CD4-positive, alpha-beta T cell treated with Interleukin-2 at 100 ng/mL for 4 hours (primary cell): ENCODE measurements around the gene UNC13A.

Experiments used
- DNase-seq: peaks from one replicate; pipeline ENCODE4 v3.0.0-alpha.2; 2020; ENCODE audit warnings: low spot score

Gene UNC13A

GRCh38 chr19:17669419-17669818 is 18.7 kb downstream of the UNC13A start:
- no peak for DNase-seq

- DNase-seq, result no peak
Measured at GRCh38 chr19:17665058-17665457, 23.1 kb downstream of the UNC13A start.

GRCh38 chr19:17659996-17660395 is 28.2 kb downstream of the UNC13A start:
- DNase-seq, result no peak

GRCh38 chr19:17658666-17659065 is 29.5 kb downstream of the UNC13A start:
- DNase-seq, result no peak

- DNase-seq, result no peak
Measured at GRCh38 chr19:17658240-17658639, 29.9 kb downstream of the UNC13A start.

GRCh38 chr19:17656970-17657369 is 31.2 kb downstream of the UNC13A start:
- DNase-seq, result no peak

GRCh38 chr19:17655751-17656472 is 32.2 kb downstream of the UNC13A start:
- no peak for DNase-seq

GRCh38 chr19:17654993-17655392 is 33.2 kb downstream of the UNC13A start:
- DNase-seq, result no peak

- DNase-seq, result no peak
Measured at GRCh38 chr19:17652627-17653026, 35.5 kb downstream of the UNC13A start.

- no peak for DNase-seq
Measured at GRCh38 chr19:17648786-17649185, 39.4 kb downstream of the UNC13A start.

GRCh38 chr19:17648097-17648660 is 40.0 kb downstream of the UNC13A start:
- no peak for DNase-seq

- no peak for DNase-seq
Measured at GRCh38 chr19:17647071-17648020, 40.8 kb downstream of the UNC13A start.

GRCh38 chr19:17646441-17646840 is 41.7 kb downstream of the UNC13A start:
- DNase-seq, result no peak

- DNase-seq, result no peak
Measured at GRCh38 chr19:17645339-17645963, 42.7 kb downstream of the UNC13A start.

GRCh38 chr19:17642656-17643055 is 45.5 kb downstream of the UNC13A start:
- DNase-seq, result no peak

GRCh38 chr19:17641846-17642245 is 46.3 kb downstream of the UNC13A start:
- no peak for DNase-seq

- no peak for DNase-seq
Measured at GRCh38 chr19:17641181-17641580, 47.0 kb downstream of the UNC13A start.

GRCh38 chr19:17633700-17634099 is 54.5 kb downstream of the UNC13A start:
- DNase-seq, result no peak

- DNase-seq, result no peak
Measured at GRCh38 chr19:17632577-17632976, 55.6 kb downstream of the UNC13A start.

- no peak for DNase-seq
Measured at GRCh38 chr19:17629760-17630159, 58.4 kb downstream of the UNC13A start.

GRCh38 chr19:17627921-17628320 is 60.2 kb downstream of the UNC13A start:
- no peak for DNase-seq

- no peak for DNase-seq
Measured at GRCh38 chr19:17627161-17627560, 61.0 kb downstream of the UNC13A start.
